OCI-LY7 (cell line): ENCODE measurements around the gene PRKAG2. TPM values are rescaled to one million over a fixed set of nuclear protein-coding genes. Genes with fewer than 3 reads are reported as not detected.

Source experiments
- BruUV-seq: library from RNA; stranded (reverse); fragments of 400-500 nt; replicated peaks from 2 replicates; lab custom pipeline; 2021; lab: Mats Ljungman, UMichigan
- CTCF ChIA-PET: fragments of 300-600 bp; sonication (Branson Sonifier 250); formaldehyde crosslinking; loops from one replicate; lab custom pipeline; 2022; ENCODE audit warnings: antibody characterized with exemption; ENCODE audit not compliant: unreplicated experiment; lab: Charles Lee
- POLR2A ChIA-PET: fragments of 300-600 bp; sonication (Branson Sonifier 250); formaldehyde crosslinking; loops from one replicate; lab custom pipeline; 2022; ENCODE audit warnings: antibody characterized with exemption; lab: Charles Lee
- DNase-seq: peaks from one replicate; pipeline ENCODE4 v3.0.0-alpha.2; 2015; ENCODE audit warnings: low spot score
- H2AFZ ChIP-seq: fragments of 200-600 bp; sonication (generic), shearing (Covaris generic); 2 replicates; pipeline ENCODE4 v1.6.1; 2014; ENCODE audit warnings: mild to moderate bottlenecking, antibody characterized with exemption, low read length, moderate library complexity
- H3K27ac ChIP-seq: fragments of 200-600 bp; sonication (generic); 2 replicates; pipeline ENCODE4 v1.5.1; 2014; ENCODE audit warnings: mixed run types, low read depth, mild to moderate bottlenecking, moderate library complexity, low read length, inconsistent platforms; ENCODE audit not compliant: poor library complexity, severe bottlenecking
- H3K36me3 ChIP-seq: fragments of 200-600 bp; sonication (generic); 2 replicates; pipeline ENCODE4 v1.6.1; 2014; ENCODE audit warnings: mild to moderate bottlenecking, antibody characterized with exemption, low read length, moderate library complexity, mixed read lengths; ENCODE audit not compliant: insufficient read depth
- H3K4me1 ChIP-seq: fragments of 200-600 bp; sonication (generic); 2 replicates; pipeline ENCODE4 v1.5.1; 2014; ENCODE audit warnings: mild to moderate bottlenecking, low read length; ENCODE audit not compliant: insufficient read depth, poor library complexity, severe bottlenecking
- H3K4me2 ChIP-seq: fragments of 200-600 bp; sonication (generic); 2 replicates; pipeline ENCODE4 v1.6.1; 2014; ENCODE audit warnings: mild to moderate bottlenecking, low read length
- H3K4me3 ChIP-seq: fragments of 200-600 bp; sonication (generic); 2 replicates; pipeline ENCODE4 v1.5.1; 2014; ENCODE audit warnings: mild to moderate bottlenecking, low read depth, low read length; ENCODE audit not compliant: poor library complexity, severe bottlenecking
- H3K79me2 ChIP-seq: fragments of 200-600 bp; sonication (generic); 2 replicates; pipeline ENCODE4 v1.6.1; 2016; ENCODE audit warnings: low read depth, mild to moderate bottlenecking, low read length, moderate library complexity, mixed read lengths; ENCODE audit not compliant: insufficient read depth
- H3K9me2 ChIP-seq: fragments of 200-600 bp; sonication (generic); 2 replicates; pipeline ENCODE4 v1.6.1; 2016; ENCODE audit warnings: mild to moderate bottlenecking, low read length, mixed read lengths; ENCODE audit not compliant: insufficient read depth
- H3K9me3 ChIP-seq: fragments of 200-600 bp; sonication (generic); 2 replicates; pipeline ENCODE4 v1.6.1; 2014; ENCODE audit warnings: mild to moderate bottlenecking, mixed run types, low read length, mixed read lengths
- H4K20me1 ChIP-seq: fragments of 200-600 bp; sonication (generic); 2 replicates; pipeline ENCODE4 v1.6.1; 2014; ENCODE audit warnings: mild to moderate bottlenecking, antibody characterized with exemption, low read length, moderate library complexity, mixed read lengths; ENCODE audit not compliant: insufficient read depth
- EZH2phosphoT487 ChIP-seq: fragments of 200-600 bp; sonication (generic); IDR thresholded peaks from 2 replicates; pipeline ENCODE4 v1.6.1; 2018; ENCODE audit warnings: low read depth, borderline replicate concordance, mild to moderate bottlenecking, mixed run types, antibody characterized with exemption, low read length, moderate library complexity, mixed read lengths
- intact Hi-C: fragments of 100-400 bp; cut with micrococcal nuclease; formaldehyde crosslinking; loops from one replicate; pipeline ENCODE4 v1.10.0; 2022; ENCODE audit not compliant: unreplicated experiment
- small RNA-seq: library from RNA; depleted of rRNA; stranded (forward); fragments of <200 nt; gene quantifications from one replicate; pipeline ENCODE3, GENCODE V24; 2014
- total RNA-seq, 2 experiments: library from RNA; depleted of rRNA in 1 of 2; stranded (reverse); fragments of >200 nt in 1 of 2; shearing (Covaris generic) in 1 of 2; gene quantifications; 2 replicates each; pipeline ENCODE4 v1.2.3, GENCODE V29; 2014 to 2022
- TF ChIP-seq, protein P1 (sequence below): fragments of 200-600 bp; sonication (generic); conservative IDR thresholded peaks from 2 replicates; pipeline ENCODE4 v1.5.1; 2014; ENCODE audit warnings: mild to moderate bottlenecking, antibody characterized with exemption, low read length, moderate library complexity, mixed read lengths

Gene PRKAG2
- total RNA-seq, 2 experiments from 2014 or later, result 1.2 to 5.1 TPM

DNA sequence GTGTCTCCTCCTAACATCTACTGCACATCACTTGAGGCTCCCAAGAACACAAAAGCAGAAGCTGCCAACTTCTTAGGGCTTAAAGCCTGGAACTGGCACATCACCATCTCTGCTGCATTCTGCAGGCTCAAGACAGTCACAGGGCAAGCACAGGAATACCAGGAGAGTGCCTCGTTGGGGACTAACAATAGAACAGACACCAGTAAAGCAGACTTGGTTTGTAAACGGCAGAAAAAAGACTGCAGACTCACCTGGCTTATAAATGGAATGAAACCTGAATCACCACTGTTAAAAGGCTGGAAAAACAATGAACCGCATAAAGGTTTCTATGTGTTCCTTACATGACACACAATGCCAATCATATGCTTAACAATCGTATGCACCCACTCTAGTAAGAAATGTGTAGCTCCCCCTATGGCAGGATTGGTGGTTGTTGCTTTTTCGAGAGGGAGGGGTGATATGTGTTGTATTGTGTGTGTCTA, 370.0 kb downstream of the PRKAG2 start:
- Histone ChIP-seq H3K27ac (no peak overlapping the region), H3K4me2 (no peak overlapping the region), H4K20me1 (peaks cover 75% of the 10 kb centered on the region), H3K9me3 (no peaks in the 10 kb centered on the region), H3K9me2 (no peaks in the 10 kb centered on the region), H3K36me3 (peaks cover 22% of the 10 kb centered on the region), H3K4me3 (no peak overlapping the region), H2AFZ (no peak overlapping the region), H3K4me1 (peaks cover 8% of the 10 kb centered on the region), H3K79me2 (peaks cover 100% of the 10 kb centered on the region)
- no peak for DNase-seq
- intact Hi-C loops, result no loop called here
- TF ChIP-seq, protein P1, sequence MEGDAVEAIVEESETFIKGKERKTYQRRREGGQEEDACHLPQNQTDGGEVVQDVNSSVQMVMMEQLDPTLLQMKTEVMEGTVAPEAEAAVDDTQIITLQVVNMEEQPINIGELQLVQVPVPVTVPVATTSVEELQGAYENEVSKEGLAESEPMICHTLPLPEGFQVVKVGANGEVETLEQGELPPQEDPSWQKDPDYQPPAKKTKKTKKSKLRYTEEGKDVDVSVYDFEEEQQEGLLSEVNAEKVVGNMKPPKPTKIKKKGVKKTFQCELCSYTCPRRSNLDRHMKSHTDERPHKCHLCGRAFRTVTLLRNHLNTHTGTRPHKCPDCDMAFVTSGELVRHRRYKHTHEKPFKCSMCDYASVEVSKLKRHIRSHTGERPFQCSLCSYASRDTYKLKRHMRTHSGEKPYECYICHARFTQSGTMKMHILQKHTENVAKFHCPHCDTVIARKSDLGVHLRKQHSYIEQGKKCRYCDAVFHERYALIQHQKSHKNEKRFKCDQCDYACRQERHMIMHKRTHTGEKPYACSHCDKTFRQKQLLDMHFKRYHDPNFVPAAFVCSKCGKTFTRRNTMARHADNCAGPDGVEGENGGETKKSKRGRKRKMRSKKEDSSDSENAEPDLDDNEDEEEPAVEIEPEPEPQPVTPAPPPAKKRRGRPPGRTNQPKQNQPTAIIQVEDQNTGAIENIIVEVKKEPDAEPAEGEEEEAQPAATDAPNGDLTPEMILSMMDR, result peak; percentile 51; the same call in 1 of the 2 replicates
- TF ChIP-seq EZH2phosphoT487, result no peak
- ChIA-PET POLR2A (interaction anchor here (0.6 to 1.1 kb wide), 2 partner anchors 13 to 135 kb away, joined by 3 read pairs; partner anchors contain the start of gene RHEB), CTCF (interaction anchor here (0.6 kb wide), 1 partner anchor 1886 kb away, joined by 3 read pairs; no protein-coding TSS in a partner anchor)
- BruUV-seq, result no TSS peak

Small RNA genes lying within 50 kb of the gene (small RNA-seq; reads per million reads assigned to genes)
- gene RF00019 (not detected), gene RNU6-604P (not detected)

Other genes starting within 250 kb of the PRKAG2 start
- gene GALNTL5, start 79.3 kb upstream of the PRKAG2 start, total RNA-seq (2014; rRNA removed; shearing (Covaris generic)), result not detected in 2 replicates
- gene GALNTL5, start 79.3 kb upstream of the PRKAG2 start, total RNA-seq (2022), result not detected in 2 replicates
- gene GALNT11, start 148.6 kb upstream of the PRKAG2 start, total RNA-seq (2014; rRNA removed; shearing (Covaris generic)), result not detected in 2 replicates
- gene GALNT11, start 148.6 kb upstream of the PRKAG2 start, total RNA-seq (2022), result not detected in 2 replicates